CD14-positive monocyte (primary cell): Measurements from ENCODE around the gene OR3A1. TPM values are rescaled to one million over a fixed set of nuclear protein-coding genes. Genes with fewer than 3 reads are reported as not detected.
"Not testable (repeated sequence)": the region's sequence is repeated elsewhere in the genome, so short reads cannot be mapped to it uniquely, and the experiment has no call there.

Source experiments
- DNase-seq, 3 donors: peaks; one replicate each; pipeline ENCODE4 v3.0.0-alpha.2; 2011 to 2022
- H2AFZ ChIP-seq: 2 replicates; pipeline ENCODE4 v1.6.0; 2012; ENCODE audit warnings: mild to moderate bottlenecking, low read depth, low read length, inconsistent platforms; ENCODE audit not compliant: insufficient read depth, poor library complexity, severe bottlenecking
- H3K27ac ChIP-seq, 2 donors: 1 replicate in 1 of 2; 2 replicates in 1 of 2; pipeline ENCODE4 v1.5.1; 2012 to 2013; ENCODE audit warnings: low read length in 2 of 2, control low read depth in 1 of 2, inconsistent platforms in 1 of 2, low read depth in 1 of 2, mild to moderate bottlenecking in 1 of 2
- H3K27me3 ChIP-seq, 2 donors: one replicate each; pipeline versions ENCODE4 v1.6.0 to v1.6.1; 2011 to 2013; ENCODE audit warnings: low read length in 2 of 2; ENCODE audit not compliant: control insufficient read depth in 2 of 2, insufficient read depth in 2 of 2
- H3K36me3 ChIP-seq, 2 donors: replicated peaks in 1 of 2; 1 replicate in 1 of 2; 2 replicates in 1 of 2; pipeline versions ENCODE4 v1.5.1 to v1.6.1; 2012 to 2013; ENCODE audit warnings: low read length in 2 of 2, control low read depth in 1 of 2, inconsistent platforms in 1 of 2, mild to moderate bottlenecking in 1 of 2; ENCODE audit not compliant: insufficient read depth in 2 of 2, control insufficient read depth in 1 of 2
- H3K4me1 ChIP-seq, 2 donors: 1 replicate in 1 of 2; 2 replicates in 1 of 2; pipeline versions ENCODE4 v1.5.1 to v1.6.1; 2012 to 2013; ENCODE audit warnings: low read length in 2 of 2, control low read depth in 1 of 2, inconsistent platforms in 1 of 2, mild to moderate bottlenecking in 1 of 2, moderate library complexity in 1 of 2; ENCODE audit not compliant: insufficient read depth in 2 of 2, control insufficient read depth in 1 of 2
- H3K4me2 ChIP-seq: replicated peaks from 2 replicates; pipeline ENCODE3; 2012; ENCODE audit warnings: low read length, moderate library complexity, mild to moderate bottlenecking; ENCODE audit not compliant: poor library complexity, severe bottlenecking; ENCODE audit errors: extremely low read depth
- H3K4me3 ChIP-seq, 3 experiments: fragments of 200-600 bp in 1 of 3; sonication (generic) in 1 of 3; replicated peaks in 1 of 3; 1 replicate in 2 of 3; 2 replicates in 1 of 3; pipeline ENCODE4 v1.5.1; 2011 to 2013; ENCODE audit warnings: low read length in 3 of 3, mild to moderate bottlenecking in 3 of 3, control low read depth in 2 of 3, low read depth in 2 of 3, inconsistent platforms in 1 of 3, moderate library complexity in 1 of 3
- H3K79me2 ChIP-seq: 2 replicates; pipeline ENCODE4 v1.6.0; 2012; ENCODE audit warnings: mild to moderate bottlenecking, control low read depth, inconsistent platforms, low read length, moderate library complexity; ENCODE audit not compliant: insufficient read depth
- H3K9ac ChIP-seq: 2 replicates; pipeline ENCODE4 v1.6.0; 2017; ENCODE audit warnings: low read length, mild to moderate bottlenecking; ENCODE audit not compliant: insufficient read depth, poor library complexity, severe bottlenecking
- H3K9me3 ChIP-seq, 2 donors: replicated peaks in 1 of 2; 1 replicate in 1 of 2; 2 replicates in 1 of 2; pipeline versions ENCODE4 v1.5.1 to v1.6.1; 2012 to 2013; ENCODE audit warnings: low read length in 2 of 2, control low read depth in 1 of 2; ENCODE audit not compliant: control insufficient read depth in 1 of 2, insufficient read depth in 1 of 2
- H4K20me1 ChIP-seq: 2 replicates; pipeline ENCODE4 v1.6.0; 2012; ENCODE audit warnings: mild to moderate bottlenecking, low read length, control low read depth, moderate library complexity; ENCODE audit not compliant: insufficient read depth
- H3K27ac Mint-ChIP-seq, 7 donors: one replicate each; pipeline ENCODE4 v1.8.0; 2020; ENCODE audit warnings: mild to moderate bottlenecking in 7 of 7, mixed read lengths in 7 of 7, moderate library complexity in 6 of 7, inconsistent platforms in 2 of 7
- H3K27me3 Mint-ChIP-seq, 3 donors: one replicate each; pipeline ENCODE4 v1.8.0; 2021 to 2022; ENCODE audit warnings: low read depth in 3 of 3, mild to moderate bottlenecking in 3 of 3, mixed read lengths in 3 of 3, moderate library complexity in 3 of 3, inconsistent platforms in 1 of 3
- H3K36me3 Mint-ChIP-seq, 2 donors: one replicate each; pipeline ENCODE4 v1.8.0; 2020; ENCODE audit warnings: mixed read lengths in 2 of 2, inconsistent platforms in 1 of 2, mild to moderate bottlenecking in 1 of 2
- H3K4me1 Mint-ChIP-seq: one replicate; pipeline ENCODE4 v1.8.0; 2020; ENCODE audit warnings: mild to moderate bottlenecking, mixed read lengths
- H3K4me3 Mint-ChIP-seq, 2 donors: one replicate each; pipeline ENCODE4 v1.8.0; 2020; ENCODE audit warnings: mild to moderate bottlenecking in 2 of 2, mixed read lengths in 2 of 2, moderate library complexity in 1 of 2
- H3K9me3 Mint-ChIP-seq, 7 donors: one replicate each; pipeline ENCODE4 v1.8.0; 2020 to 2022; ENCODE audit warnings: mixed read lengths in 7 of 7, mild to moderate bottlenecking in 6 of 7, moderate library complexity in 6 of 7, inconsistent platforms in 2 of 7
- WGBS: methylation state at CpG from one replicate; pipeline ENCODE4 v1.1.5; 2013; ENCODE audit warnings: missing lambda C conversion rate; ENCODE audit not compliant: insufficient coverage; 5-methylcytosine and 5-hydroxymethylcytosine counted together
- intact Hi-C, 2 donors: fragments of 100-400 bp; cut with micrococcal nuclease; formaldehyde crosslinking; loops; one replicate each; pipeline versions ENCODE4 v1.15.0 to v1.15.1; 2023
- polyA minus RNA-seq: library from RNA; depleted of rRNA, polyadenylated mRNA; stranded (reverse); fragments of >200 nt; gene quantifications from 2 replicates; pipeline ENCODE4 v1.2.3, GENCODE V29; 2012
- polyA plus RNA-seq, 3 donors: library from polyadenylated mRNA; depleted of rRNA in 1 of 3; unstranded in 2 of 3; stranded (reverse) in 1 of 3; fragments of 300-500 nt in 2 of 3; fragments of >200 nt in 1 of 3; fragmentation: Illumina TruSeq in 2 of 3; gene quantifications; 1 replicate in 2 of 3; 2 replicates in 1 of 3; pipeline ENCODE4 v1.2.3, GENCODE V29; 2012 to 2021
- total RNA-seq, 12 experiments: library from RNA in 1 of 12; stranded (reverse) in 1 of 12; fragments of 120-200 nt in 1 of 12; gene quantifications; one replicate each; pipeline ENCODE4 v1.2.4 and lab custom pipeline; 2013 to 2026; ENCODE audit warnings: mixed read lengths in 6 of 12, inconsistent platforms in 1 of 12
- TF ChIP-seq, protein P1 (sequence below): fragments of 200-600 bp; IDR thresholded peaks from one replicate; pipeline ENCODE4 v1.8.0; 2022; ENCODE audit warnings: antibody characterized with exemption, mild to moderate bottlenecking

Gene OR3A1, protein sequence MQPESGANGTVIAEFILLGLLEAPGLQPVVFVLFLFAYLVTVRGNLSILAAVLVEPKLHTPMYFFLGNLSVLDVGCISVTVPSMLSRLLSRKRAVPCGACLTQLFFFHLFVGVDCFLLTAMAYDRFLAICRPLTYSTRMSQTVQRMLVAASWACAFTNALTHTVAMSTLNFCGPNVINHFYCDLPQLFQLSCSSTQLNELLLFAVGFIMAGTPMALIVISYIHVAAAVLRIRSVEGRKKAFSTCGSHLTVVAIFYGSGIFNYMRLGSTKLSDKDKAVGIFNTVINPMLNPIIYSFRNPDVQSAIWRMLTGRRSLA
- total RNA-seq (2013), result not detected
- polyA plus RNA-seq (under 1 TPM in 1 of 3 donors, not detected in 2; 0.18 TPM), polyA minus RNA-seq (not detected in 2 replicates), total RNA-seq (lab: John Stamatoyannopoulos, UW) (0 to 0.15 (median 0) reads per million in 11 experiments)

DNA sequence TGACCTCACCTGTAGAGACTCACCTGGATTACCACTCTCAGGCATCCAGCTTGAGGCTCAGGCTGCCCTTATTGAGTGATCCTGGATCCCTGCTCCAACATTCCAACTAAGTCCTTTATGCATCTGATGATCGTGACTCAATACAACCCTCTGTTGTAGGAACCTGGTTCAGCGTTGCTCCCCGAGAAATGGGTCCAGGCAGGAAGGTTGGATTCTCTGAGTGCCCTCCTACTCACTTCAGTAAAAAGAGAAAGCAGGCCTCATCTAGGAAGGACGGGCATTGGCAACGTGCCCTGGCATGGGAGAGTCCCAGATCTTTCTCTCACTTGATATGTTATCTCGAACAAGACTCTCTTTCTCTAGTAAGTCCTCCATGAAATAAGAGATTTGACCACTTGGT is at the start of gene OR3A1:
TSS of gene OR3A1 (minus strand) at position 101 of the 400 bp plus-strand sequence. CDS start 5,778 bp downstream, outside the sequence.
- Histone ChIP-seq H3K27ac (no peak within 1 kb of the TSS), H3K79me2 (no peaks in the 10 kb centered on the region), H3K4me1 (no peaks in the 10 kb centered on the region), H4K20me1 (no peaks in the 10 kb centered on the region), H3K4me3 (no peak within 1 kb of the TSS), H3K9me3 (peaks cover 0 to 4% of the 10 kb centered on the region in 2 donors), H3K9ac (no peak within 1 kb of the TSS), H3K4me2 (no peak within 1 kb of the TSS), H3K27me3 (no peaks in the 10 kb centered on the region), H2AFZ (no peak within 1 kb of the TSS), H3K36me3 (no peaks in the 10 kb centered on the region)
- H3K36me3 Mint-ChIP-seq, result no peaks in the 10 kb centered on the region
- H3K4me1 Mint-ChIP-seq, result no peaks in the 10 kb centered on the region
- TF ChIP-seq, protein P1, sequence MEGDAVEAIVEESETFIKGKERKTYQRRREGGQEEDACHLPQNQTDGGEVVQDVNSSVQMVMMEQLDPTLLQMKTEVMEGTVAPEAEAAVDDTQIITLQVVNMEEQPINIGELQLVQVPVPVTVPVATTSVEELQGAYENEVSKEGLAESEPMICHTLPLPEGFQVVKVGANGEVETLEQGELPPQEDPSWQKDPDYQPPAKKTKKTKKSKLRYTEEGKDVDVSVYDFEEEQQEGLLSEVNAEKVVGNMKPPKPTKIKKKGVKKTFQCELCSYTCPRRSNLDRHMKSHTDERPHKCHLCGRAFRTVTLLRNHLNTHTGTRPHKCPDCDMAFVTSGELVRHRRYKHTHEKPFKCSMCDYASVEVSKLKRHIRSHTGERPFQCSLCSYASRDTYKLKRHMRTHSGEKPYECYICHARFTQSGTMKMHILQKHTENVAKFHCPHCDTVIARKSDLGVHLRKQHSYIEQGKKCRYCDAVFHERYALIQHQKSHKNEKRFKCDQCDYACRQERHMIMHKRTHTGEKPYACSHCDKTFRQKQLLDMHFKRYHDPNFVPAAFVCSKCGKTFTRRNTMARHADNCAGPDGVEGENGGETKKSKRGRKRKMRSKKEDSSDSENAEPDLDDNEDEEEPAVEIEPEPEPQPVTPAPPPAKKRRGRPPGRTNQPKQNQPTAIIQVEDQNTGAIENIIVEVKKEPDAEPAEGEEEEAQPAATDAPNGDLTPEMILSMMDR, result no peak
- peaks cover 0 to 6% (median 0%) of the 10 kb centered on the region in 3 donors for H3K27me3 Mint-ChIP-seq
- no peak for DNase-seq
- 100% methylated on average over 2 of the region's 6 CpGs for WGBS
- no peak within 1 kb of the TSS for H3K27ac Mint-ChIP-seq
- intact Hi-C loops, result no loop called here
- peaks cover 0 to 6% (median 2%) of the 10 kb centered on the region in 7 donors for H3K9me3 Mint-ChIP-seq
- no peak within 1 kb of the TSS for H3K4me3 Mint-ChIP-seq

- H4K20me1 ChIP-seq, H3K27me3 Mint-ChIP-seq, H3K27ac Mint-ChIP-seq, H3K4me3 Mint-ChIP-seq, H3K79me2 ChIP-seq, intact Hi-C loops, H3K4me1 ChIP-seq, H3K4me3 ChIP-seq, H3K4me1 Mint-ChIP-seq, DNase-seq, H3K27ac ChIP-seq, H3K9ac ChIP-seq, H3K36me3 ChIP-seq, H3K27me3 ChIP-seq, H3K36me3 Mint-ChIP-seq, H3K4me2 ChIP-seq, H2AFZ ChIP-seq: not testable (repeated sequence)
- H3K9me3 ChIP-seq, result peaks cover 6 to 11% of the 10 kb centered on the region in 2 donors
- peaks cover 14 to 34% (median 17%) of the 10 kb centered on the region in 7 donors for H3K9me3 Mint-ChIP-seq
- 92% methylated on average over 12 of the region's 12 CpGs for WGBS
These were observed 44.6 kb upstream of the OR3A1 start for GRCh38 chr17:3342782-3343181.
